H9 (cell line): ENCODE measurements around the gene EIF3K. TPM values are rescaled to one million over a fixed set of nuclear protein-coding genes. Genes with fewer than 3 reads are reported as not detected.

ENCODE experiments used
- DNase-seq: peaks from one replicate; pipeline ENCODE4 v3.0.0-alpha.2; 2017
- H2AFZ ChIP-seq: one replicate; pipeline ENCODE4 v1.6.1; 2013; ENCODE audit warnings: mild to moderate bottlenecking, low read length, control low read depth, moderate library complexity
- H2AK5ac ChIP-seq: 2 replicates; pipeline ENCODE4 v1.6.1; 2013; ENCODE audit warnings: low read length, control low read depth, mixed read lengths; ENCODE audit not compliant: insufficient read length
- H2BK120ac ChIP-seq: one replicate; pipeline ENCODE4 v1.6.1; 2013; ENCODE audit warnings: low read depth, mild to moderate bottlenecking, low read length, control low read depth, inconsistent platforms; ENCODE audit not compliant: poor library complexity, severe bottlenecking
- H2BK12ac ChIP-seq: 2 replicates; pipeline ENCODE4 v1.6.1; 2013; ENCODE audit warnings: low read length, control low read depth, mixed read lengths, low read depth; ENCODE audit not compliant: insufficient read length
- H2BK15ac ChIP-seq: 2 replicates; pipeline ENCODE4 v1.6.1; 2013; ENCODE audit warnings: low read depth, low read length, control low read depth
- H2BK20ac ChIP-seq: one replicate; pipeline ENCODE4 v1.6.1; 2013; ENCODE audit warnings: low read depth, mild to moderate bottlenecking, low read length, control low read depth, inconsistent platforms; ENCODE audit not compliant: poor library complexity, severe bottlenecking
- H2BK5ac ChIP-seq: 2 replicates; pipeline ENCODE4 v1.6.1; 2013; ENCODE audit warnings: low read length, control low read depth, mixed read lengths; ENCODE audit not compliant: insufficient read length
- H3K14ac ChIP-seq: 2 replicates; pipeline ENCODE4 v1.6.1; 2013; ENCODE audit warnings: low read length, control low read depth; ENCODE audit not compliant: insufficient read depth
- H3K18ac ChIP-seq: 2 replicates; pipeline ENCODE4 v1.6.1; 2013; ENCODE audit warnings: low read depth, mild to moderate bottlenecking, mixed read lengths, low read length, control low read depth; ENCODE audit not compliant: insufficient read length
- H3K23ac ChIP-seq: 2 replicates; pipeline ENCODE4 v1.6.1; 2013; ENCODE audit warnings: low read length, control low read depth, mixed read lengths, low read depth; ENCODE audit not compliant: insufficient read length
- H3K23me2 ChIP-seq: 2 replicates; pipeline ENCODE4 v1.6.1; 2013; ENCODE audit warnings: low read depth, mild to moderate bottlenecking, mixed read lengths, low read length, control low read depth; ENCODE audit not compliant: insufficient read length, poor library complexity, severe bottlenecking
- H3K27ac ChIP-seq: 2 replicates; pipeline ENCODE4 v1.5.1; 2013; ENCODE audit warnings: low read length, control low read depth, mixed read lengths, low read depth; ENCODE audit not compliant: insufficient read length
- H3K27me3 ChIP-seq: 2 replicates; pipeline ENCODE4 v1.6.1; 2013; ENCODE audit warnings: low read length, control low read depth, inconsistent platforms; ENCODE audit not compliant: insufficient read depth
- H3K4ac ChIP-seq: 2 replicates; pipeline ENCODE4 v1.6.1; 2013; ENCODE audit warnings: low read depth, mild to moderate bottlenecking, control low read depth, inconsistent platforms, low read length, moderate library complexity
- H3K4me1 ChIP-seq: 2 replicates; pipeline ENCODE4 v1.6.1; 2013; ENCODE audit warnings: low read length, control low read depth, inconsistent platforms; ENCODE audit not compliant: insufficient read depth
- H3K4me2 ChIP-seq: 2 replicates; pipeline ENCODE4 v1.6.1; 2013; ENCODE audit warnings: low read length, control low read depth, mixed read lengths; ENCODE audit not compliant: insufficient read length, insufficient read depth
- H3K56ac ChIP-seq: 2 replicates; pipeline ENCODE4 v1.6.1; 2013; ENCODE audit warnings: low read depth, mild to moderate bottlenecking, mixed read lengths, low read length, control low read depth; ENCODE audit not compliant: insufficient read length
- H3K79me1 ChIP-seq: 2 replicates; pipeline ENCODE4 v1.6.1; 2013; ENCODE audit warnings: low read depth, mild to moderate bottlenecking, moderate library complexity, low read length, control low read depth, inconsistent platforms; ENCODE audit not compliant: insufficient read depth, poor library complexity, severe bottlenecking
- H3K79me2 ChIP-seq: 2 replicates; pipeline ENCODE4 v1.6.1; 2013; ENCODE audit warnings: low read length, control low read depth, inconsistent platforms; ENCODE audit not compliant: insufficient read depth
- H3K9ac ChIP-seq: 2 replicates; pipeline ENCODE4 v1.6.1; 2013; ENCODE audit warnings: low read length, control low read depth, mixed read lengths; ENCODE audit not compliant: insufficient read length; ENCODE audit errors: extremely low read depth
- H3K9me3 ChIP-seq: one replicate; pipeline ENCODE4 v1.6.1; 2013; ENCODE audit warnings: low read depth, low read length, inconsistent platforms; ENCODE audit not compliant: control insufficient read depth
- H3T11ph ChIP-seq: one replicate; pipeline ENCODE4 v1.6.1; 2013; ENCODE audit warnings: mild to moderate bottlenecking, low read length, control low read depth, inconsistent platforms
- H4K20me1 ChIP-seq: one replicate; pipeline ENCODE4 v1.6.1; 2013; ENCODE audit not compliant: control insufficient read depth, insufficient read length, insufficient read depth
- H4K5ac ChIP-seq: 2 replicates; pipeline ENCODE4 v1.6.1; 2013; ENCODE audit warnings: low read depth, mild to moderate bottlenecking, mixed read lengths, low read length, control low read depth; ENCODE audit not compliant: insufficient read length
- H4K8ac ChIP-seq: replicated peaks from 2 replicates; pipeline ENCODE4 v1.6.1; 2013; ENCODE audit warnings: low read length, control low read depth, mixed read lengths, low read depth; ENCODE audit not compliant: insufficient read length
- H4K91ac ChIP-seq: 2 replicates; pipeline ENCODE4 v1.6.1; 2013; ENCODE audit warnings: low read depth, mild to moderate bottlenecking, moderate library complexity, mixed read lengths, low read length, control low read depth; ENCODE audit not compliant: insufficient read length
- H3K27ac Mint-ChIP-seq, 3 experiments: 2 replicates in 2 of 3; 3 replicates in 1 of 3; pipeline ENCODE4 v1.8.0; 2020 to 2021; ENCODE audit warnings: mixed read lengths in 3 of 3, mild to moderate bottlenecking in 1 of 3, moderate library complexity in 1 of 3
- H3K27me3 Mint-ChIP-seq: 2 replicates; pipeline ENCODE4 v1.8.0; 2021; ENCODE audit warnings: low read depth, mild to moderate bottlenecking, moderate library complexity, mixed read lengths
- H3K36me3 Mint-ChIP-seq, 3 experiments: 2 replicates in 2 of 3; 3 replicates in 1 of 3; pipeline ENCODE4 v1.8.0; 2020 to 2021; ENCODE audit warnings: low read depth in 3 of 3, mixed read lengths in 3 of 3; ENCODE audit not compliant: insufficient read depth in 1 of 3
- H3K4me1 Mint-ChIP-seq, 2 experiments: 2 replicates each; pipeline ENCODE4 v1.8.0; 2020; ENCODE audit warnings: mixed read lengths in 2 of 2
- H3K4me3 Mint-ChIP-seq, 2 experiments: 2 replicates in 1 of 2; 3 replicates in 1 of 2; pipeline ENCODE4 v1.8.0; 2020 to 2021; ENCODE audit warnings: mild to moderate bottlenecking in 2 of 2, mixed read lengths in 2 of 2, moderate library complexity in 1 of 2
- H3K9me3 Mint-ChIP-seq, 2 experiments: 2 replicates in 1 of 2; 3 replicates in 1 of 2; pipeline ENCODE4 v1.8.0; 2020; ENCODE audit warnings: mild to moderate bottlenecking in 2 of 2, mixed read lengths in 2 of 2, moderate library complexity in 1 of 2
- WGBS: extraction: QIAGEN DNeasy Blood & Tissue Kit; methylation state at CpG from one replicate; pipeline ENCODE4 v1.1.7; 2013; ENCODE audit warnings: missing lambda C conversion rate, low lambda C conversion rate, mixed read lengths; ENCODE audit not compliant: insufficient read length; ENCODE audit errors: extremely low coverage; 5-methylcytosine and 5-hydroxymethylcytosine counted together
- total RNA-seq: library from RNA; stranded (reverse); gene quantifications from 2 replicates; pipeline ENCODE4 v1.2.1, GENCODE V29; 2021
- TF ChIP-seq, protein P1 (sequence below): fragments of 200-600 bp; sonication (generic); conservative IDR thresholded peaks from 3 replicates; pipeline ENCODE4 v1.8.0; 2021; ENCODE audit warnings: antibody characterized with exemption, mild to moderate bottlenecking

Gene EIF3K
- total RNA-seq, 1 experiment from 2014 or later = 345 TPM

DNA sequence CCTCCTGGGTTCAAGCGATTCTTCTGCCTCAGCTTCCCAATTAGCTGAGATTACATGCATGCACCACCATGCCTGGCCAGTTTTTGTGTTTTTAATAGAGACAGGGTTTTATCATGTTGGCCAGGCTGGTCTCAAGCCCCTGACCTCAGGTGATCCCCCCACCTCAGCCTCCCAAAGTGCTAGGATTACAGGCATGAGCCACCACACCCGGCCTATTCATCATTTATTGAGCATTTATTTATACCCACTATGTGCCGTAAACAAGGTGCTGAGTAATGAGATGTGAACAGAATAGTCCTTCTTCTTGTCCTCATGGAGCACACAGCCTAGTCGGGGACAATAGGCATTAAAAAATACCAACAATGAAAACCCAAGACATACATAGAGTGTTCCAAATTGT lies 54.0 kb downstream of the EIF3K start:
- Histone ChIP-seq H3K9me3 (no peaks in the 10 kb centered on the region), H3K56ac (no peak overlapping the region), H3K79me1 (peaks cover 6% of the 10 kb centered on the region), H3K18ac (no peak overlapping the region), H3K27me3 (no peaks in the 10 kb centered on the region), H3K4me2 (no peak overlapping the region), H2BK12ac (no peak overlapping the region), H3K4ac (no peak overlapping the region), H3K23ac (no peak overlapping the region), H3K4me1 (peaks cover 13% of the 10 kb centered on the region), H4K20me1 (no peaks in the 10 kb centered on the region), H2BK20ac (no peak overlapping the region), H4K8ac (no peak overlapping the region), H2AK5ac (no peak overlapping the region), H3K79me2 (peaks cover 50% of the 10 kb centered on the region; the same call in 1 of the 2 replicates), H2BK5ac (no peak overlapping the region), H3K27ac (no peak overlapping the region), H3K23me2 (no peaks in the 10 kb centered on the region), H4K5ac (no peak overlapping the region), H3T11ph (no peak overlapping the region), H3K14ac (no peak overlapping the region), H3K9ac (no peak overlapping the region), H2BK120ac (no peak overlapping the region), H2AFZ (no peak overlapping the region), H4K91ac (no peak overlapping the region), H2BK15ac (no peak overlapping the region)
- H3K36me3 Mint-ChIP-seq = peaks cover 15 to 22% (median 22%) of the 10 kb centered on the region in 3 experiments
- no peaks in the 10 kb centered on the region; a peak in 2 of 5 replicates for H3K9me3 Mint-ChIP-seq
- H3K4me3 Mint-ChIP-seq = no peak overlapping the region
- WGBS = no CpG with 5 or more reads among the region's 4 CpGs
- DNase-seq = no peak
- H3K27me3 Mint-ChIP-seq = no peaks in the 10 kb centered on the region
- H3K4me1 Mint-ChIP-seq = peaks cover 64 to 70% of the 10 kb centered on the region in 2 experiments
- TF ChIP-seq, protein P1, sequence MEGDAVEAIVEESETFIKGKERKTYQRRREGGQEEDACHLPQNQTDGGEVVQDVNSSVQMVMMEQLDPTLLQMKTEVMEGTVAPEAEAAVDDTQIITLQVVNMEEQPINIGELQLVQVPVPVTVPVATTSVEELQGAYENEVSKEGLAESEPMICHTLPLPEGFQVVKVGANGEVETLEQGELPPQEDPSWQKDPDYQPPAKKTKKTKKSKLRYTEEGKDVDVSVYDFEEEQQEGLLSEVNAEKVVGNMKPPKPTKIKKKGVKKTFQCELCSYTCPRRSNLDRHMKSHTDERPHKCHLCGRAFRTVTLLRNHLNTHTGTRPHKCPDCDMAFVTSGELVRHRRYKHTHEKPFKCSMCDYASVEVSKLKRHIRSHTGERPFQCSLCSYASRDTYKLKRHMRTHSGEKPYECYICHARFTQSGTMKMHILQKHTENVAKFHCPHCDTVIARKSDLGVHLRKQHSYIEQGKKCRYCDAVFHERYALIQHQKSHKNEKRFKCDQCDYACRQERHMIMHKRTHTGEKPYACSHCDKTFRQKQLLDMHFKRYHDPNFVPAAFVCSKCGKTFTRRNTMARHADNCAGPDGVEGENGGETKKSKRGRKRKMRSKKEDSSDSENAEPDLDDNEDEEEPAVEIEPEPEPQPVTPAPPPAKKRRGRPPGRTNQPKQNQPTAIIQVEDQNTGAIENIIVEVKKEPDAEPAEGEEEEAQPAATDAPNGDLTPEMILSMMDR = no peak
- no peak overlapping the region for H3K27ac Mint-ChIP-seq
